IMR-90 (cell line): ENCODE data around the gene GADL1.

Source experiments
- CEBPB ChIP-seq: IDR thresholded peaks from 2 replicates; pipeline ENCODE4 v1.6.1; 2012; ENCODE audit warnings: low read depth, low read length, improper control_type of control experiment
- CHD1 ChIP-seq: IDR thresholded peaks from 2 replicates; pipeline ENCODE4 v1.6.1; 2012; ENCODE audit warnings: low read depth, low read length, improper control_type of control experiment
- FOS ChIP-seq: fragments of 150-350 bp; IDR thresholded peaks from 2 replicates; pipeline ENCODE4 v1.6.1; 2016; ENCODE audit warnings: low read depth, low read length
- MAZ ChIP-seq: IDR thresholded peaks from 2 replicates; pipeline ENCODE4 v1.6.1; 2012; ENCODE audit warnings: low read depth, mild to moderate bottlenecking, low read length, improper control_type of control experiment, moderate library complexity, borderline replicate concordance
- MXI1 ChIP-seq: IDR thresholded peaks from 2 replicates; pipeline ENCODE4 v1.6.1; 2012; ENCODE audit warnings: low read depth, mild to moderate bottlenecking, low read length, moderate library complexity, borderline replicate concordance
- POLR2A ChIP-seq: IDR thresholded peaks from 2 replicates; pipeline ENCODE4 v1.6.1; 2012; ENCODE audit warnings: mild to moderate bottlenecking, low read depth, low read length
- RAD21 ChIP-seq: IDR thresholded peaks from 2 replicates; pipeline ENCODE4 v1.6.1; 2012; ENCODE audit warnings: low read length, improper control_type of control experiment
- RCOR1 ChIP-seq: IDR thresholded peaks from 2 replicates; pipeline ENCODE4 v1.6.1; 2012; ENCODE audit warnings: mild to moderate bottlenecking, low read length, improper control_type of control experiment; ENCODE audit not compliant: insufficient replicate concordance
- RFX5 ChIP-seq: IDR thresholded peaks from 2 replicates; pipeline ENCODE4 v1.8.0; 2012; ENCODE audit warnings: low read depth, mild to moderate bottlenecking, low read length, moderate library complexity
- SMC3 ChIP-seq: fragments of 150-350 bp; IDR thresholded peaks from 2 replicates; pipeline ENCODE4 v1.6.1; 2016; ENCODE audit warnings: low read depth, mild to moderate bottlenecking, antibody characterized with exemption, low read length, moderate library complexity
- TF ChIP-seq, protein P1 (sequence below): conservative IDR thresholded peaks from 2 replicates; pipeline ENCODE4 v1.5.1; 2012; ENCODE audit warnings: mild to moderate bottlenecking, low read depth, low read length, improper control_type of control experiment
- TF ChIP-seq, protein P2 (sequence below): fragments of 150-350 bp; IDR thresholded peaks from 2 replicates; pipeline ENCODE4 v1.6.1; 2017; ENCODE audit warnings: mild to moderate bottlenecking, antibody characterized with exemption, low read length, low read depth
- TF ChIP-seq, protein P3 (sequence below): fragments of 150-350 bp; IDR thresholded peaks from 2 replicates; pipeline ENCODE4 v1.6.1; 2016; ENCODE audit warnings: low read depth, mild to moderate bottlenecking, low read length, moderate library complexity, borderline replicate concordance

DNA sequence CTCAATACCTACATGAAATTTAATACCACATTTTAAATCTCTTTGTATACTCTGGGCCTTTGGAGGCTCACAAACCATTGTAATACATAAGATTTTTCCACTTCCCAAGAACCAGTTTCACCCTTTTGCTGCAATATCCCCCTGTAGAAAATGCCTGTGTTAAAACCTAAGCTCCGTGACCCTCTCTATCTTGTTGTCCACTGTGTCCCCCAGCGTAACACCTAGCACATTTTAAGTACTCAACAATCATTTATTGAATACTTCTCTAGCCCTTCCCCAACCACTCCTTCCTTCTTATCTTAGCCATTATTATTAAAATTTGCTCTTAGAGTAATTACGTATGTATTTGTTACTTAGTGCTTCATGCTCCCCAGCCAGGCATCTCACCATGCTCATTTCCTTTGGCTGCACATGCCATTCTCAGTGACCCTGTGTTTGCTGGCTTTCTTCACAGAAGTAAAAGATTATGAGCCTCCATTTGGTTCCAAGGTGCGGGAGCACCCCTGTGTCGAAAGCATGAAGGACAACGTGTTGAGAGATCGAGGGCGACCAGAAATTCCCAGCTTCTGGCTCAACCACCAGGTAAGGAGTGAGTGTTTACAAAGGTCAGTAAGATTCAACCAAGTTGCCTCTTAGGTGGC, 206.4 kb downstream of the GADL1 start:
- no peak for TF ChIP-seq RCOR1
- TF ChIP-seq POLR2A: no peak
- TF ChIP-seq, protein P1, sequence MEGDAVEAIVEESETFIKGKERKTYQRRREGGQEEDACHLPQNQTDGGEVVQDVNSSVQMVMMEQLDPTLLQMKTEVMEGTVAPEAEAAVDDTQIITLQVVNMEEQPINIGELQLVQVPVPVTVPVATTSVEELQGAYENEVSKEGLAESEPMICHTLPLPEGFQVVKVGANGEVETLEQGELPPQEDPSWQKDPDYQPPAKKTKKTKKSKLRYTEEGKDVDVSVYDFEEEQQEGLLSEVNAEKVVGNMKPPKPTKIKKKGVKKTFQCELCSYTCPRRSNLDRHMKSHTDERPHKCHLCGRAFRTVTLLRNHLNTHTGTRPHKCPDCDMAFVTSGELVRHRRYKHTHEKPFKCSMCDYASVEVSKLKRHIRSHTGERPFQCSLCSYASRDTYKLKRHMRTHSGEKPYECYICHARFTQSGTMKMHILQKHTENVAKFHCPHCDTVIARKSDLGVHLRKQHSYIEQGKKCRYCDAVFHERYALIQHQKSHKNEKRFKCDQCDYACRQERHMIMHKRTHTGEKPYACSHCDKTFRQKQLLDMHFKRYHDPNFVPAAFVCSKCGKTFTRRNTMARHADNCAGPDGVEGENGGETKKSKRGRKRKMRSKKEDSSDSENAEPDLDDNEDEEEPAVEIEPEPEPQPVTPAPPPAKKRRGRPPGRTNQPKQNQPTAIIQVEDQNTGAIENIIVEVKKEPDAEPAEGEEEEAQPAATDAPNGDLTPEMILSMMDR: no peak
- TF ChIP-seq SMC3: no peak
- no peak for TF ChIP-seq CEBPB
- no peak for TF ChIP-seq FOS
- TF ChIP-seq RAD21: no peak
- TF ChIP-seq RFX5: no peak
- TF ChIP-seq, protein P2, sequence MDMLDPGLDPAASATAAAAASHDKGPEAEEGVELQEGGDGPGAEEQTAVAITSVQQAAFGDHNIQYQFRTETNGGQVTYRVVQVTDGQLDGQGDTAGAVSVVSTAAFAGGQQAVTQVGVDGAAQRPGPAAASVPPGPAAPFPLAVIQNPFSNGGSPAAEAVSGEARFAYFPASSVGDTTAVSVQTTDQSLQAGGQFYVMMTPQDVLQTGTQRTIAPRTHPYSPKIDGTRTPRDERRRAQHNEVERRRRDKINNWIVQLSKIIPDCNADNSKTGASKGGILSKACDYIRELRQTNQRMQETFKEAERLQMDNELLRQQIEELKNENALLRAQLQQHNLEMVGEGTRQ: no peak
- TF ChIP-seq CHD1: no peak
- TF ChIP-seq, protein P3, sequence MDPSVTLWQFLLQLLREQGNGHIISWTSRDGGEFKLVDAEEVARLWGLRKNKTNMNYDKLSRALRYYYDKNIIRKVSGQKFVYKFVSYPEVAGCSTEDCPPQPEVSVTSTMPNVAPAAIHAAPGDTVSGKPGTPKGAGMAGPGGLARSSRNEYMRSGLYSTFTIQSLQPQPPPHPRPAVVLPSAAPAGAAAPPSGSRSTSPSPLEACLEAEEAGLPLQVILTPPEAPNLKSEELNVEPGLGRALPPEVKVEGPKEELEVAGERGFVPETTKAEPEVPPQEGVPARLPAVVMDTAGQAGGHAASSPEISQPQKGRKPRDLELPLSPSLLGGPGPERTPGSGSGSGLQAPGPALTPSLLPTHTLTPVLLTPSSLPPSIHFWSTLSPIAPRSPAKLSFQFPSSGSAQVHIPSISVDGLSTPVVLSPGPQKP: no peak
- no peak for TF ChIP-seq MAZ
- no peak for TF ChIP-seq MXI1
